DOHH2 (cell line): ENCODE results near the gene CFAP57.

Experiments
- CTCF ChIP-seq: fragments of 200-600 bp; sonication (generic); IDR thresholded peaks from one replicate; pipeline ENCODE4 v1.5.1; 2014; ENCODE audit warnings: antibody characterized with exemption, mild to moderate bottlenecking, low read depth, low read length; ENCODE audit not compliant: poor library complexity, severe bottlenecking
- EZH2phosphoT487 ChIP-seq: fragments of 200-600 bp; sonication (generic); IDR thresholded peaks from 2 replicates; pipeline ENCODE4 v1.6.1; 2017; ENCODE audit warnings: borderline replicate concordance, mild to moderate bottlenecking, antibody characterized with exemption, low read length, moderate library complexity, mixed read lengths

DNA sequence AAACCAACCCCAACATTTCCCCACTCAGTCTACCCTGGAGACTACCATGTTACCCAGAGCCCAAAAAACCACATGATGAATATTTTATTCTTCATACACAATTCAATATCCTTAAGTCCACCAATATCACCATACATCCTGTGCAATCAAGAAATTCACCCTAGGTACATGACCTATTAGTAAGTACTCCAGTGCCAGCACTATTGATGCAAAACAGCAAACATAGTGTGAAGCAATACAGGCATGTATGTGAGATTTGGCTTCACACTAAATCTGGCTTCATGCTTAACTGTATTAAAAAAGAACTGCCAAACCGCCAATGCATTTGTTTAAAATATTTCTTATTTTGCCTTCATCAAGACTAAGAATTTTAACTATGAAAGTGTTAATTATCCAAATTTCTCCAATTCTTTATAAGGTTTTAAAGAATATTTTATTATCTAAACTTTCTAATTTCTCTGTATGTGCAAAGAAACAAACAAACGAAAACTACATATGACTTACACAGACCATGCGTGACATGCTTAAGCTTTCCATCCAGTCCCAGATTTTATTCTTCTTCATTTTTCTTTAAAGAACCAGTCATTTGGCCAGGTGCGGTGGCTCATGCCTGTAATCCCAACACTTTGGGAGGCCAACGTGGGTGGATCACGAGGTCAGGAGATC is 75.3 kb downstream of the CFAP57 start:
- TF ChIP-seq CTCF, result no peak
- TF ChIP-seq EZH2phosphoT487, result no peak
